Epidermal melanocyte (primary cell): Measurements from ENCODE around the gene COX6B2.

Experiments used
- DNase-seq: peaks from one replicate; pipeline ENCODE4 v3.0.0; 2011; ENCODE audit warnings: low spot score; ENCODE audit not compliant: insufficient read length

COX6B2 gene

GRCh38 chr19:55362174-55362989 is 7.9 kb upstream of the COX6B2 start:
- no peak for DNase-seq

GRCh38 chr19:55360902-55361301 is 6.4 kb upstream of the COX6B2 start:
- DNase-seq, result no peak

- no peak for DNase-seq
Observed at GRCh38 chr19:55358943-55359908, 4.7 kb upstream of the COX6B2 start.

GRCh38 chr19:55358493-55358892 is 4.0 kb upstream of the COX6B2 start:
- no peak for DNase-seq

- no peak for DNase-seq
Observed at GRCh38 chr19:55355213-55355821, 798 bp upstream of the COX6B2 start.

GRCh38 chr19:55353803-55354697 is 469 bp downstream of the COX6B2 start:
- DNase-seq, result peak; percentile 93

GRCh38 chr19:55353356-55353802 is 1.1 kb downstream of the COX6B2 start:
- DNase-seq, result no peak

- no peak for DNase-seq
Observed at GRCh38 chr19:55352549-55353145, 1.9 kb downstream of the COX6B2 start.

- no peak for DNase-seq
Observed at GRCh38 chr19:55352040-55352439, 2.5 kb downstream of the COX6B2 start.

- no peak for DNase-seq
Observed at GRCh38 chr19:55350620-55351315, 3.8 kb downstream of the COX6B2 start.

- DNase-seq, result no peak
Observed at GRCh38 chr19:55348317-55349034, 6.0 kb downstream of the COX6B2 start.

- DNase-seq, result no peak
Observed at GRCh38 chr19:55347442-55348009, 7.0 kb downstream of the COX6B2 start.

GRCh38 chr19:55346725-55347441 is 7.6 kb downstream of the COX6B2 start:
- no peak for DNase-seq

GRCh38 chr19:55345818-55346724 is 8.4 kb downstream of the COX6B2 start:
- DNase-seq, result no peak

- DNase-seq, result no peak
Observed at GRCh38 chr19:55345101-55345817, 9.3 kb downstream of the COX6B2 start.

GRCh38 chr19:55344444-55344843 is 10.1 kb downstream of the COX6B2 start:
- DNase-seq, result peak; percentile 78
